T1000 (cell line): ENCODE data around the gene NUDT15.
"Not testable (repeated sequence)": the region's sequence is repeated elsewhere in the genome, so short reads cannot be mapped to it uniquely, and the experiment has no call there.

Experiments used
- DNase-seq: peaks from one replicate; lab custom pipeline; 2025; ENCODE audit warnings: mixed read lengths; lab: John Stamatoyannopoulos, UW

NUDT15 gene

DNA sequence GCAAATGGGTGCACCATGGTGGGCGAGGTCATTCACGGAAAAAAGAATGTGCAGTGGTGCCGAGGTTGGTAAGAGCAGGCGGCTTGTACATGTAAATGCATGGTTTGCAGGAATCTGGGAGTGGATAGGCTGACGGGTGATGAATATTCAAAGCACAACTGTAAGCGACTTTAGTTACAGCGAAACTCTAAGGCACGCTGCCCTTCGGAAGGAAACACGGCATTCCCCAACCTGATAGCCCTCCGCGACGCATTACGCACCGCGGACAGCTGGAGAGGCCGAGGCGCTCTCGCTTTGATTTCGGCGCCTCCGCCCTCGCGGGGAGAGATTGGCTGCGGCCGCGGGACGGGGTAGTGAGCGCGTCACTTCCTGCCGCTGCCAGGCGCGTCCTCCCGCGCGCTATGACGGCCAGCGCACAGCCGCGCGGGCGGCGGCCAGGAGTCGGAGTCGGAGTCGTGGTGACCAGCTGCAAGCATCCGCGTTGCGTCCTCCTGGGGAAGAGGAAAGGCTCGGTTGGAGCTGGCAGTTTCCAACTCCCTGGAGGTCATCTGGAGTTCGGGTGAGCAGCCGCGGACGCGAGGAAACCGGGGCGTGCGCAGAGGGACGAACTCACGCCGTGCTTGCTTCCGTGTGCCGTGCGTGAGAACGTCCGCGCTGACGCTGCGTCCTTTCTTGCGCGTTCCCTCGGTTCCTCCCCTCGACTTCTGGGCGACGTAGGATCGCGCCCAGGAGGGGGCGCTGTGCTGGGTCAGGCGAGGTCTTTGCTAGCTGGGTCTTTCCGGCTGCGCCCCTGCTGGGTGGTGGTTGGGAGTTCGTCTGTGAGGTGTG lies at the start of gene NUDT15:
Gene NUDT15, plus strand, starts transcription at position 381 of the 828 bp plus-strand sequence. Its CDS starts 21 bp downstream, at position 402.
- peak; percentile 69 for DNase-seq

DNA sequence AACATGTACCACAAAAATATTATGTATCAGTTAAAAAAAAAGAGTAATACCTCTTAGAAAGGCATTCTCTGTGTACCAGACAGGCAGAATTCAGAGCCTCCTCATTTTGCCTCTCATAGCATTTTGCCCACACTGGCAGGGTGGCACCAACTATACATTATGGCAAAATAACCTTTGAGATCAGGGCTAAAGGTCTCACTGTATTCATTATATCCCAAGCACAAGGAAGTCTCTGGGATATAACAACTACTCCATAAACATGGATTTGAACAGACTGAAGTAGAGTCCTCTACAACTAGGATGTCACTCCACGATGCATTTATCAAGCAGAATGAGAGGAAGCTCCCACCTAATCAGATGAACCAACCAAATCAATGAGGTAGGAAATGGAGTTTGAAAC lies 47.1 kb upstream of the NUDT15 start:
- no peak for DNase-seq

DNA sequence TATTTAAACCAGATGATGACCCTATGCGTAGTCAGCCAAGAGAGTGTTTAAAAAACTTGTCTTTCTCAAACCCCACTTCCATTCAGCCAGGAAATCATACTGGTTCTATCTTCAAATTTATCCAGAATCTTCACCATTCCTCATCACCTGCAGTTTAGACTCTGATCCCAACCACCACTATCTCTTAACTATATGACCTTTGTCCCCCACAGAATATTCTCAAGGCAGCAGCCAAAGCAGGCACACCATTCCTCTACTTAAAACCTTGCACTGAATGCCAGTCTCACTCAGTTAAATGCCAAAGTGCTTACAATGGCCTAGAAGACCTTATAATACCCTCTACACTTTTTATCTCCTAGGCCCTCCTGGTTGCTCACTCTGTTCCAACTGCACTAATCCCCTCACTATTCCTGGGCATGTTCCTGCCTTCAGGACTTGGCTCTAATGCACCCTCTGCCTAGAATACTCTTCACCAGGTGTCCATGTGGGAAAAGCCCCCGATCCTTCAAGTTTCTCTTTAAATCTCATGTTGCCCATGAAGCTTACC lies 46.5 kb upstream of the NUDT15 start:
- DNase-seq: no peak

DNA sequence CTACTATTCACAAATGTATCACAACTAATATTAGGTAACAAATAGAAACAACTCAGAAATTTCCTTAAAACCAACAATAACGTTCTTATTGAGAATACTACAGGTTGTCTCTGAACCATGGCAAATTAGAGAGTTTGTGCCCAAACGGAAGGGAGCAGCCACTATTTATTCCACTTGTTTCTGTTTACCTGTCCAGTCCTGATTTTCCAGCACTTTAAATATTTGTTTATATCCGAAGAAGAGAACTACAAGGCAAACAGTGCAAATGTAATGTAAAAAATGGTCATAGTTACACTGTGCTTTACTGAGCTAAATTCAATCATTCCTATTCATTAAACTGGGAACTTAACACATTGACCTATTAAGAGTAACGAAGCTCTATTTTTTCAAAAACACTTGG lies 45.7 kb upstream of the NUDT15 start:
- no peak for DNase-seq

DNA sequence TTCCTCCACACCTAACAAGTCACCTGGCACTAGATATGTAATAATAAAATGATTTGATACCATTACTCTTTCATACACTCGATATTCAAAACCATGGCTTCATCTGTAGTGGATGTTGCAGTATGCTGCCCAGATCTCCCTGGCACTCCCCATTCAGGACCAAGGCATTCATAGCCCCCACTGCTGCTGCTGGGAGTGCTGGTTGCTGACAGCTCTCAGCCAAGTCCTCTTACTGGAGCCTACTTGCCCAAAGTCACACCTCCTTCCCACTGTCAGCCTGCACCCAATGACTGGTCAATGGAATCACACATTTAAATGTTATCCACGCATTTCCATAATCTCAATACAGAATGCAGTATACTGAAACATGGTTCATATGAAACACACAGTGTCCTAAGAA lies 40.1 kb upstream of the NUDT15 start:
- no peak for DNase-seq

DNA sequence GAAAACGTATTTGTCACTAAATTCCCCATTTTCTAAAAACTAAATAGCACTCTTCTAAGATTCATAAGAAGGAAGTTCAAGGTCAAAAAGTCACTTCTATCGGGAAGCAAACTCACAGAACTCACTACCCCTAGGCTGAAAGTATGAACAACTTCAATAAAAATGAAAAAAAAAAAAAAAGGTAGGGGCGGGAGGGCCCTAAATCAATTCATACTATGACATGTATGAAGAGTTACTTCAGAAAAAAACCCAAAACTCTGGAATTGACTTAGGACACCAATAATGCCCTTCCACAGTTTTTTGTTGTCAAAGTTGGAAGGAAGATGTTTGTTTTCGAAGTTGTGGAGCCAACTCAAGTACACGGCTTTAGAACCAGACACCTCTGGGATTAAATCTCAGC lies 37.6 kb upstream of the NUDT15 start:
- no peak for DNase-seq

DNA sequence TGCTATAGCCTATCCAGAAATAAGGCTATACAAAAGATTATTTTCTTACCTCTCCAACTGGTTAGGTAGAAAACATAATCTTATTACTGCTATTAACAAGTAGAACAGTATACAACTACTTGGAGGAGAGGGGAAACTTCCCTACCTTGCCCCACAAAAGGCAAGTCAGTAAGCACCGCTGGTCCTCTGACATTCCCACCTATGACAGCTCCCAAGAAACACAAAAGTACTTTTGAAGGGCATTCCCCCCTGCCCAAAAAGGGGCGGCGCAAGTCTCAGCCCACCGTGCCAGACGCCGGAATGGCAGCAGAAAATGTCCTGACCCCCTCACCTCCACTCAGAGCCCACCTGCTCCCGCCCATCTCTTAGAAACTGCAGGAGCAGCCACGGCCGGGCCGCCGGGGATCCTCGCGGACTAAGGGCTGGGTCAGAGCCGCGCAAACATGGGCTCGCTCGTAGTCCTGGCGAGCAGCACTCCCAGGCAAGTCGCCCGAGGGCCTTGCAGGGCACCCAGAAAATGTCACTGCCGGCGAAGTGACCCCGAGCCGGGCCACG lies 36.9 kb upstream of the NUDT15 start:
- no peak for DNase-seq

DNA sequence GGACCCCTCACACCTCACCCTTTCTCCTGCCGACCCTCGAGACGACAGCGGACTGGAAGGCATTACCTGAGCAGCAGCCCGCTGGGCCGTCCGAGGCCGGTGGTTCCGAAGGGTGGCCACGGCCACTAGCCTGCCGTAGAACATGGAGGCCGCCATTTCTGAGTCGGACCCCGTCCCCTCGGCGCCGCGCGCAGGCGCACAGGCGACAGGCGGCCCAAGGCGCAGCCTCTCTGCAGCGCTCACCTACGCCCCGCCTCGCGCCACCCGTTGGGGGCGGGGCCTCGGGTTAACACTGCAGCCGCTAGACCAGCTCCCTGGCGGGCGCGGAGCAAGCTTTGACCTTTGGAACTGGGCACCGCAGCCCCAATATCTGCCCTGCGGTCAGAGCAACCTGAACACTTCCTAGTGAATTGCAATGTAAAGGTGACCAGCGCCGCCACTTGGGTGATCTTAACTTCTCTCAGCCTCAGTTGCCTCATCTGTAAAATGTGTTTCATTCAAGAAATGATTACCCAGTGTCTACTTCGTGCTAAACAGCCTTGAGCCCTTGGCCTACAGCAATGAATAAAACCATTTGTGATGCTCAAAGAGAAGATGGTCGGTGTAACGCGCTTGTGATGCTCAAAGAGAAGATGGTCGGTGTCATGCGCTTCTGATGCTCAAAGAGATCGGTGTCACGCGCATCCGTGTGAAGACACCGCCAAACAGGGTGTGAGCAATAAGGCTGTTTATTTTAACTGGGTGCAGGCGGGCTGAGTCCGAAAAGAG lies 36.2 kb upstream of the NUDT15 start, which contains the start of gene SUCLA2:
Gene SUCLA2, minus strand, starts transcription at position 160 of the 768 bp plus-strand sequence. Its CDS starts 4 bp downstream, at position 156.
- peak; percentile 26 for DNase-seq

DNA sequence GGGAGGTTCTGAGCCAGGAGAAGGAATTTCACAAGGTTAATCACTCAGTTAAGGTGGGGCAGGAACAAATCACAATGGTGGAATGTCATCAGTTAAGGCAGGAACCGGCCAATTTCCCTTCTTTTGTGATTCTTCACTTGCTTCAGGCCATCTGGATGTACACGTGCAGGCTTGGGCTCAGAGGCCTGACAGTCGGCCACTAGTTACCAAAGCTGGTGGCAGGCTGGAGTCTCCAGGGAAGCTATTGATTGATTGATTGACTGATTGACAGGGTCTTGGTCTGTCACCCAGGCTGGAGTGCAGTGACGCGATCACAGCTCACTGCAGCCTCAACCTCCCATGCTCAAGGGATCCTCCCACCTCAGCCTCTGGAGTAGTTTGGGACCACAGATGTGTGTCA lies 35.5 kb upstream of the NUDT15 start:
- not testable (repeated sequence) for DNase-seq

DNA sequence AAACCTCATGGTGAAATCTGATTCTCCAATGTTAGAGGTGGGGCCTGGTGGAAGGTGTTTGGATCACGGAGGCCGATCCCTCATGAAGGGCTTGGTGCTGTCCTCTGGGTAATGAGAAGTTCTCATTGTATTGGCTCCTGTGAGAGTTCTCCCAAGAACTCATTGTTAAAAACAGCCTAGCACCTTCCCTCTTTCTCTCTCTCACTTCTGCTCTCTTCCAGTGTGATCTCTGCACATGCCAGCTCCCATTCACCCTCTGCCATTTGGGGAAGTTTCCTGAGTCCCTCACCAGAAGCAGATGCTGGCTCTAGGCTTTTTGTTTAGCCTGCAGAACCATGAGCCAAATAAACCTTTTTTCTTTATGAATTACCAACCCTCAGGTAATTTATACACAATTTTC lies 33.3 kb upstream of the NUDT15 start:
- DNase-seq: no peak

DNA sequence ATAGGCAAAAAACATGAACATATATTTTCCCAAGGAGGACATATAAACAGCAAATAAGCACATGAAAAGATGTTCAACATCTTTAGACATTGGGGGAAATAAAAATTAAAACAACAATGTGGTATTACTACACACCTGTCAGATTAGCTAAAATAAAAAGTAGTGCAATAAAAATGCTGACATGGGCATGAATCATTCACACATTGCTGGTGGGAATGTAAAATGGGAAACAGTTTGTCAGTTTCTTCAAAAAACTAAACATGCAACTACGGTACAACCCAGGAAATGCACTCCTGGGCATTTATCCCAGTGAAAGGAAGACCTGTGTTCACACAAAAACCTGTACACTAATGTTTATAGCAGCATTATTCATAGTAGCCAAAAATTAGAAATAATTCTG lies 31.1 kb upstream of the NUDT15 start:
- DNase-seq: no peak

DNA sequence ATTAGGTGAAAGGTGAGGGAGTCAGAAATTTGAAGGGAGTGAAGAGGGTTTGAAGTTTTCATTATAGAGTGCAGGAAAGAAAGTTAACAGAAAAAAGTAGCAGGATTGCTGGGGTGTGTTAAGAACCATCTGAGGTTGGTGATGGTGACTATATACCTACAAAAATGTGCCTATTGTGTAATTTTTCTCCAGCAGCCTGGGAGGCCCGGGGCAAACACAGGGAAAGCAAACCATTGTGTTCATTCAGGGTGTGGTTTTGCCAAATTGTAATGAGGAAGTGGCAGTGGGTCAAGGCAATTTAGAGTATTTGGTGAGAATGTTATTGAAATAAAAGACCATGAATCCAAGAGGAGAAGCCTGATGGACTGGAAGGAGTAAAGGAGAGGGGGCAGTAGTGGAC lies 28.2 kb upstream of the NUDT15 start:
- DNase-seq: no peak

DNA sequence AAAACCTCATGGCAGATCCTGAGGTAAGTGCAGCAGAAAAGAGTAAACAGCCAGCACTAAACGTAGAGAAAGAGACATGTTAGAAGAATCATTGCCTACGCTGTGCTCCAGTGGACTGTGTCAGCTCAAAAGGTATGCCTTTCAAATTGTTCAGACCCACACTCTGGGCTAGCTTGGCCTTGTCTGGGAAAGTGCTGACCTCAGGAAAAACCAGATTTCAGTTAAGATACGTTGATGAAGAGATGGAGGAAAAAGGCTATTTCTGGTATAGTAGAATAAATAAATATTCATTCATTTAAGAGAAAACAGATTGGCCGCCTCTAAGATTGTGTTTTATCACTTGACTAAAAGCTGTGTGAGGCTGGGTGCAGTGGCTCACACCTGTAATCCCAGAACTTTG lies 26.8 kb upstream of the NUDT15 start:
- DNase-seq: no peak

DNA sequence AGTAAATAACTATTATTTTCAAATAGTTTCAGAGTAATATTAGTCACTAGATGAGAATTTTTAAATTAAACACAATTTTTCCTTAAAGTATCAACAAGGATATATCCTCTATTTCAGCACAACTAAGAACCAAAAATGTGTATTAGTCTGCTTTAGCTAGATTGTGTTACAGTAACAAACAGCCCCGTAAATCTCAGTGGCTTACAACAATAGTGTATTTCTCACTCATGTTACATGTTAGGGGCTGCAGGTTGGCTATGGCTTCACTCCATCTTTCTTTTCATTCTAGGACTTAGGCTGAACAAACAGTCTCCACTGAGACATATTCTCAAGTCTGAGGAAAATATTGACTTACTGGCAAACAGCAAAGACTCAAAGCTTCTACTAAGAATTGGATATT lies 24.9 kb upstream of the NUDT15 start:
- no peak for DNase-seq

DNA sequence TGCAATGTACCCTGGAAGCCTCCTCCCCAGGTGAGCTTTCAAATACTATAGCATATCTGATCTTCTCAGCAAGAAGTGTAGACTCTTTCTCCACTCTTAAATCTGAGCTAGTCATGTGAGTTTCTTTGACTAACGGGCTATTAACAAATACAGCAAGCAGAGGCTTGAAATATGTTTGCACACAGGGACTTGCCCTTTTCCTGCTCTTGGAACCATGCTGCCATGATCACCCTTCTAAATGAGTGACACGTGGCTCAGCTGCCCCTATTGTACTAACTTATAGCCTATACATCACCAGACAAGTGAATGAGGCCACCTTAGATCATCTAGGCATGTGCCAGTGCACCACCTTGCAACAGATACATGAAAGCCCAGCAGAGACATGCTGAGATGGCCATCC lies 23.2 kb upstream of the NUDT15 start:
- no peak for DNase-seq

DNA sequence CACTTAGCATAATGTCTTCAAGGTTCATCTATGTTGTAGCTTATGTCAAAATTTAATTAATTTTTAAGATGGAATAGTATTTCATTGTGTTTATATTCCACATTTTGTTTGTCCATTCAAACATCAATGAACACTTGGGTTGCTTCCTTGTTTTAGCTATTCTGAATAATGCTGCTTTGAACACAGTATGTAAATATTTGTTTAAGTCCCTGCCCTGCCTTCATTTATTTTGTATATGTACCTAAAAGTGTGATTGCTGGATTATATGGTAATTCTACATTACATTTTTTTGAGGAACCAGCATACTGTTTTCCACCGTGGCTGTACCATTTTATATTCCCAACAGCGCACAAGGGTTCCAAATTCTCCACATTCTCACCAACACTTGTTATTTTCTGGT lies 18.9 kb upstream of the NUDT15 start:
- no peak for DNase-seq

DNA sequence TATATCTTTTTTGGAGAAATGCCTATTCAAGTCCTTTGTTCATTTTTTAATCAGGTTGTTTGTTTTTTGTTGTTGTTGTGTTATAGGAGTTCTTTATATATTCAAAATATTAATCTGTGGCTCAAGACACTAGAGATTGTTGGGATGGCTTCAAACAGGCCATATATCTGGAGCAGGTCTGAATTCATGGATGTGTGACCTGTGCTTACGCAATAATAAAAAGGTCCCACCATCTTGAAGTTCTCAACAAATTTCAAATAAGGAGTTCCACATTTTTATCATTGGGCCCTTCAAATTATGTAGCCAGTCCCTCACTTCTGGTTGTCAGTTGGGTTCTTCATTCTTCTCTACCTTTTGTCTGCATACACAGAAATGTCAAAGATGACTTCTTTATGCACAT lies 17.7 kb upstream of the NUDT15 start:
- no peak for DNase-seq

DNA sequence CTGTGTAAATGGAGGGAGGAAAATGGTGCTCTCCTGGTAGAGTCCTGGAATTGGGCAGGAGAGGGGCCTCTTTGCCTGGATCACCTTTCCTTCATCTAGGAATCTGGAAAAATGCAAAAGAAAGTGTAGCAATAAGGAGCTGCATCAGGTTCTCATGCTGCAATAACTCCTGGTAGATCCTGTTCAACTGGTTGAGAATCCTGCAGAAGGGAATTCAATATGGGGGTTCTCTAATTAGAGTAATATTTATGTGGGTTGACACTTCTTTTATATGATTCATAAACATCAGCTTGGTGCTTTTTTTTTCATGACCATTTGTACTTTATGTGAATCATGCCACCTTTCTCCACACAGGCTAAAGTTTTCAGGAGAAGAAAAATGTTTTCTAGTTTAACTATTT lies 9.5 kb upstream of the NUDT15 start:
- DNase-seq: no peak

DNA sequence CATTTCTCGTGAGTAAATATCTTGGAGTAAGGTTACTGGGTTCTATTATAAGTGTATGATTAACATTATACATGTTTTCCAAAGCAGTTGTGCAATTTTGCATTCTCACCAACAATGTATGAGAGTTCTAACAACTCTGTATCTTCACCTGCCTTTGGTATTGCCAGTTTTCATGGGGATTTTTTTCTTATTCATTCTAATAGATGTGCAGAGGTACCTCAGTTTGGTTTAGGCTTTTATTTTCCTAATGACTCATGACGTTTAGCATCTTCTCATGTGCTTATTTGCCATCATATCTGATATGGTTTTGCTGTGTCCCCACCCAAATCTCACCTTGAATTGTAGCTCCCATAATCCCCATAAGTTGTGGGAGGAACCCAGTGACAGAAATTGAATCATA lies 7.7 kb upstream of the NUDT15 start:
- no peak for DNase-seq

DNA sequence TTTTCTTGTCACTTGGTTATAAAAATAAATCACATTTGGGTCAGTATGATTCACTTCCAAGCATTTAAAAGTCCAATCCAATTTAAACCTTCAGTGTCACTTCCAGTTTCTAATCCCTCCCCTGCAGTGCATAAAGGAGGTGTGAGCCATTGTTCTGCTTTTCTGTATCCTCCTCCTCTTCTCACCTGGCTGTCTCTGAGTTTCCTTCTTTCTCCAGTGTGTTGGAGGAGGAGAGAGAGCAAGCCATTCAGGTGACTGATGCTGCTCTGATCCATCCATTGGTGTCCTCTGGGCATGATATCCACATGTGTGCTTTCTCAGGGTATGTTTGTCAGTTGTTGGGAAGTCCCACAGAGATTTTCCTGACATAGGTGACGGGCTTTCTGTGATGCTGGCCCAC lies 1.2 kb downstream of the NUDT15 start:
- DNase-seq: no peak

DNA sequence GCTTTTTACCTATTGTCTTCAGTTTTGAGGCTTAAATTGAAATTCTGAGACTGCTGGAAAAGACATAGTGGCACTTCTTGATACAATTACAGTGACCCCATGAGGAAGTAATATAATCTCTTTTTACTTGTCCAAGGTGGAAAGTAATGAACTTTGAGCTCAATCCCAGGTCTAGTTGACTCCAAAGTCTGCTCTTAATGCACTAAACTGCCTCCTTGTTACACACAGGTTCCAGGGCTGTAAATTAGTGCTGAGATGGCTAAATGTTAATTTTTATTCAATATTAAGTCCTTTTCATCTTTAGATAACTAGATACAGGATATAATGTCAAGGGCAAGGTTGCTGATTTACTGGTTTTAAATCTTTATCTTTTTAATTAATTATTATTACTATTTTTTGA lies 2.5 kb downstream of the NUDT15 start:
- DNase-seq: no peak

DNA sequence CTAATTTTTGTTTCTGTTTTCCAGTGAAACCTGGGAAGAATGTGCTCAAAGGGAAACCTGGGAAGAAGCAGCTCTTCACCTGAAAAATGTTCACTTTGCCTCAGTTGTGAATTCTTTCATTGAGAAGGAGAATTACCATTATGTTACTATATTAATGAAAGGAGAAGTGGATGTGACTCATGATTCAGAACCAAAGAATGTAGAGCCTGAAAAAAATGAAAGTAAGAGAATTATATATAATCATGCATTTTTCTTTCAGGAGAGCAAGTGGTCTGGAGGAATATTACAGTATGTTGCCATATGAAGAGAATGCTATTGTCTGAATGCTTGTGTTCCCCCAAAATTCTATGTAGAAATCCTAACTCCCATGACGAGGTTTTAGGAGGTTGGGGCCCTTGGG lies 3.4 kb downstream of the NUDT15 start:
- no peak for DNase-seq

DNA sequence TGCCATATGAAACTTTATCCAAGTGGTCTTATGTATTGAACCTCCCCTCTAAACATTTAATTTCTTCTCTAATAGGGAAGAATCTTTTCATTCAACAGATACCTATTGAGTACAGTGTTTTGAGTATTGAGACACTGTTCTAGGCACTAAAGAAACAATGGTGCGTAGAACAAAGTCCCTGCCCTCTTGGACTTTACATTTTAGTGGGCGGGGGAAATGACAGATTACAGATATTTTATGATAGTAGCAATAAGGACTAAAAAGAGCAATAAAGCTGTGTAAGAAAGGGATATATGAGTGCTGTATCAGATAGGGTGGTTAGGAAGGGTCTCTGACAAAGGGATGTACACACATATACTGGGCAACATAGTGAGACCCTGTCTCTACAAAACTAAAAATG lies 5.4 kb downstream of the NUDT15 start:
- no peak for DNase-seq
